GM19328 (cell line): Measurements from ENCODE around the gene LMOD1.
"Not testable (repeated sequence)": the region's sequence is repeated elsewhere in the genome, so short reads cannot be mapped to it uniquely, and the experiment has no call there.

Experiments used
- ATAC-seq: cut with Tn5 transposase; IDR thresholded peaks from one replicate; pipeline ENCODE4 v1.9.1; 2021; ENCODE audit warnings: mild to moderate bottlenecking, moderate library complexity; ENCODE audit not compliant: unreplicated experiment

Gene LMOD1

GRCh38 chr1:201949491-201949890 is 3.1 kb upstream of the LMOD1 start:
- no peak for ATAC-seq

- no peak for ATAC-seq
Measured at GRCh38 chr1:201947697-201948008, 1.3 kb upstream of the LMOD1 start.

- ATAC-seq, result no peak
Measured at GRCh38 chr1:201945863-201946223, 505 bp downstream of the LMOD1 start.

GRCh38 chr1:201945157-201945556 is 1.2 kb downstream of the LMOD1 start:
- ATAC-seq, result no peak

GRCh38 chr1:201944639-201945038 is 1.7 kb downstream of the LMOD1 start:
- ATAC-seq, result no peak

GRCh38 chr1:201944002-201944401 is 2.3 kb downstream of the LMOD1 start:
- ATAC-seq, result no peak

DNA sequence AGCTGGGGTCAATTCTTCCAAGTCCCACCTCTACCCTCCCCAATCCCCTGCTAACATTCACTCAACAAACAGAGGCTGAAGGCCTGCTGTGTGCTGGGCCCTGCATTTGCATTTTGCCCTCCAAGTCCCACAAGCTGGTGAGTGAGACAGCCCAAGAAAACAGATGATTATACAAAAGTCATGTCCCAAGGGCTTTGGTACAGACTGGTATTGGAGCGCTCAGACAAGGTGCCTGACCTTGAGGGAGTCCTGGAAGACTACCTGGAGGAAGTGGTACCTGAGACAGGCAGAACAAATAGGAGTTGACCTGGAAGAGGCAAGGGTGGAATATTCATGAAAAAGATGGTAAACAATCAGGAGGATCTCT is 4.2 kb downstream of the LMOD1 start:
- ATAC-seq, result no peak

GRCh38 chr1:201941420-201942128 is 4.8 kb downstream of the LMOD1 start:
- no peak for ATAC-seq

- not testable (repeated sequence) for ATAC-seq
Measured at GRCh38 chr1:201940316-201940715, 6.0 kb downstream of the LMOD1 start.

DNA sequence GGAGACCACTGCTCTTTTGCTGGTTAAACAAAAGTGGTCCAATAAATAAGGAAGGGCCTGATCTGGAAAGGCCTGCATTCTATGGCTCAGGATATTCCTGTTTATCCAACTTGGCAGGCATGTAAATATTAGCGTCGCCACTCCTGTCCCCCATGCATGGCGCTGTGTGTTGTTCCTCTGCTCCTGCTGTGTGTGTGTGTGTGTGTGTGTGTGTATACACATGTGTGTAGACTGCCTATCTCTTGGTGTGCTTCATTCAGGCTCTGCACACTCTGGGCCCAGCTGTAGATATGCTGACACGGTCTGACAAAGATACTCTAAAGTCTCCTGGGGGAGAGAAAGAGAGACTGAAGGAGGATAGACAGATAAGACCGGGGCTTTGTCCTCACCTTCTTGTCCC is 6.8 kb downstream of the LMOD1 start:
- ATAC-seq, result no peak

- ATAC-seq, result no peak
Measured at GRCh38 chr1:201939148-201939547, 7.2 kb downstream of the LMOD1 start.

DNA sequence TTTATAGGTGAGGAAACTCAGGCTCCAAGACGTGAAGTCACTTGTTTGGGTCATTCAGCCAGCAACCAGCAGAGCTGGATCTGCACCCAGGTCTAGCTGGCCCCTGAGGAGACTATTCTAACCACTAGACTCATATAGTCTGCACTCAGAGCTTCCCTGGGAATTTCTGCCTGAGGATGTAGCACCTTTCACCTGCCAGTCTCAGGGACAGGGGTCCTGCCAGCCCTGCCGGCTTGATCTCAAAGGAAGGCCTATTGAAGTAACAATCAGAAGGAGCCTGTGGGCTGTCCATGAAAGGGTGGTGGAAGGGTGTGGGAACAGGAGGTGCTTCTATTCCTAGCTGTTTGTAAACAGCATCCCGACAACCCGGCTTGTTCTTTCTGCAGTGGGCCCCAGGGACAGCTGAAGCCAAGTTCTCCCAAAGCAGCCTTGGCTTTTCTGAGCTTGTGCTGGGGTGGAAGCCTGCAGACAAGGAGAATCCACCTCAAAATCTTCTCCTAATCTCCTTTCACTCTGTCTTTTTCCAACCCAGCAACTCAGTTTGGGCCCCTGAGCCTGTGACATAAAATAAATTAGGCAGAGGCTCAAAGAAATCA is 7.8 kb downstream of the LMOD1 start:
- ATAC-seq, result no peak

DNA sequence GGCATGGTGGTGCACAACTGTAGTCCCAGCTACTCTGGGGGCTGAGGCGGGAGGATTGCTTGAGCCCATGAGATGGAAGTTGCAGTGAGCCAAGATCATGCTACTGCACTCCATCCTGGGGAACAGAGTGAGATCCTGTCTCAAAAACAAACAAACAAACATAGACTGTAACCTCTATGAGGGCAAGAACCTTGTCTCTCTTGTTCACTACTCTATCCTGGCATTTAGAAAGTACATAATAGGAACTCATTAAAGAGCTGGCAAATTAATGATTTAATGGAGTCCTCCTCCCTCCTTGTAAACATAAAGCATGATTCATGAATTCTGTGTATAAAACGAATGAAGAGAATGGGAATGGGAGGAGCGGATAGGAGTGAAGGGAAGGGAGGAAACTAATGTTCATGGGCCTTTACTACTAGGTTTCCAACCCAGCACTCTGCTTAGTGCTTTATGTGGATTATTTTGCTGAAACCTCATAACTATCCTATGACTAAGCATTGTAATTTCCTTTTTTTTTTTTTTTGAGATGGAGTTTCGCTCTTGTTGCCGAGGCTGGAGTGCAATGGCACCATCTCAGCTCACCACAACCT is 8.6 kb downstream of the LMOD1 start:
- no peak for ATAC-seq

- ATAC-seq, result no peak
Measured at GRCh38 chr1:201933840-201934430, 12.4 kb downstream of the LMOD1 start.

DNA sequence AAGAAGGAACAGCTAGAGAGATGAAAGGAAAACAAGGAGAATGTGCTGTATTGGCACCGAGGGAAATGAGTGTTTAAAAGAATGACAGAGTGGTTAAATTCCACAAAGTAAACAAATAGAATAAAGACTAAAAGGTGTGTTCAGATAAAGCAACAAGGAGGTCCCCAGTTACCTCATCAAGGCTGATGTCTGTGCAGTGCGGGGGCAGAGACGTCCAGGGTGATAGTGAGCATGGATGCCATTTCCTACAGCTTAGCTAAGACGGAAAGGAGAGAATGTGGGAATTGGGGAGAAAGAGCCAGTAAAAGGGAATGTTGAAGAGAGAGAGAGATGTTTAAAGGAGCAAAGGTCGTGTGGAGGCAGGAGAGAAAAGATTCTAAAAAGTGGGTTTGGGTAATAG is 15.5 kb downstream of the LMOD1 start:
- no peak for ATAC-seq

DNA sequence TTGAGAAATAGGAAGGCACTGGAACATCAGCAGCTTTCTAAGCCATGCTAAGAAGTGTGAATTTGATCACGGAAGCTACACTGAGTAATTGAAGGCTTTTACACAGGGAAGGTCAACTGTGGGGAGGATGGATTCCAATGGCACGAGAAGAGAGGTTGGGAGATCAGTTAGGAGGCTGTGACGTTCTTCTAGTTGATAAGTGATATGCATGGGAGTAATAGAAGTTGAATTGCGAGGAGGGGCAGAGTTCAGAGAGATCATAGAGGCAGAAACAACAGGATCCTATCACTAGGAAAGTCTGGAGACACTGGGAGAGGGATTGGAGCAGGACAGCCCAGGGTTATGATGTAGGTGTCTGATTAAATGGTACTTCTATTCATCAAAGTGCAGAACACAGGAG is 16.2 kb downstream of the LMOD1 start:
- ATAC-seq, result no peak

GRCh38 chr1:201928266-201928665 is 18.1 kb downstream of the LMOD1 start:
- ATAC-seq, result no peak

DNA sequence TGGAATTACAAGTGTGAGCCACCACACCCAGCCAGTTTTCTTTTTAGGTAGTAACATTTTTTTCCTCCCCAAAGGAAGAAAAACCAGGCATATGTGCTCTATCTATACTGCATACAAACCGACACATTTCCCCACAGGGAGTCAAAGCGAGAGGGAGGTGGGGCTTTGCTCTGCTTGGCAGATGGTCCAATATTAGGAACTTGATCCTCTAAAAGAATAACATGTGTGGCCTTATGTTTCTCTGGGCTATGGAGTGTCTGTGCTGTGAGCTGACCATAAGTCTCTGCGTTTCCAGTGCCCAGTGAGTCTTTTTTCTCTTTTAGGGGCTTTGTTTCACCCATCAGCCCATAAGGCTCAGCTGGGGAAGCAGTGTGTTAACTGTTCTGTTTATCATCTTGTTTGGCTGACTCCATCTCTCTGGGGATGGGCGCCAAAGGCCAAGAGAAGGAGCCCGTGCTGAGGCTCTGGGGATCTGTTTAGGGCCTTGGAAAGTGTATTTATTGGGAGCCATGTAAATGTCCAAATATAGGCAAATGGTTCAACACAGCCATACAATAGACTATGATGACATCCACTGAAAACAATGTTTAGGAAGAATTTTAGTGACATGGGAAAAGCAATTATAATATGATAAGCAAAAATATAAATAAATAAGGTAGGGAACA is 20.2 kb downstream of the LMOD1 start:
- no peak for ATAC-seq

DNA sequence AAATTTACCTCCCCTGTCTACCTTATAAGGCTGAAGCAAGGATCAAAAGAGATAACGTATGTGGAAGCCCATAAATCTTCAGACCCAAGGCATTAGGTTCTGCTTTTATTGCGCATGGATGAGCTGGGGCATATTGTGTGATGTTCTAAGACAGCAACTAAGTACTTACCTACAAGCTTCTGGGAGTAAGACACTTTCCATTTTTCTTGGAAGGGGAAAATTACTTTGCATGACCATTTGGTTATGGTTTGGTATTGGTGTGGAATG is 21.1 kb downstream of the LMOD1 start:
- ATAC-seq, result no peak

DNA sequence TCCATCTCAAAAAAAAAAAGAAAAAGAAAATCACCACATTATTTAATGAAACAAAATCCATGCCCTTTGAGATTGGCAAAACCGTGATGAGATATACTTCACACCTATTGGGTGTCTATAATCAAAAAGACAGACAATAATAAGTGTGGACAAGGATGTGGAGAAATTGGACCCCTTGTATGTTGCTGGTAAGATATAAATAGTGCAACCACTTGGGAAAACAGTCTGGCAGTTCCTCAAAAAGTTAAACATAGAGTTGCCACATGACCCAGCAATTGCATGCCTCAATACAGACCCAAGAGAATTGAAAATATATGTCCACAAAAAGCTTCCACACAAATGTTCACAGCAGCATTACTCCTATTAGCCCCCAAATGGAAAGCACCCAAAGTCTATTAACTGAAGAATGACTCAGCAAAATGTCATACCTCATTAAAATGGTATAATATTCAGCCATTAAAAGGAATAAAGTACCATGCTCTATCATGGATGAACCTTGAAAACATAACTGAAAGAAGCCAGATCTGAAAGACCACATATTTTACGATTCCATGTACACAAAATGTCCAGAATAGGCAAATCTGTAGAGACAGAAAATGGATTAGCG is 24.3 kb downstream of the LMOD1 start:
- no peak for ATAC-seq

- ATAC-seq, result no peak
Measured at GRCh38 chr1:201918343-201918742, 28.0 kb downstream of the LMOD1 start.
